HEK293 (cell line): ENCODE data around the gene PATE1.
A peak's percentile ranks its signal among the peaks of the same experiment; 100 is the strongest.

Experiments
- CTCF ChIA-PET: fragments of 350-600 bp; formaldehyde crosslinking; extraction: SDS; loops from one replicate; lab custom pipeline; 2021; ENCODE audit warnings: antibody characterized with exemption; lab: Yijun Ruan, JAX
- POLR2A ChIA-PET: fragments of 300-600 bp; formaldehyde crosslinking; extraction: SDS; loops from one replicate; lab custom pipeline; 2020; ENCODE audit warnings: antibody characterized with exemption, inconsistent platforms; lab: Yijun Ruan, JAX
- H3K27ac ChIP-seq: fragments of 200-500 bp; sonication (Bioruptor generic); 2 replicates; pipeline ENCODE4 v1.5.1; 2014; ENCODE audit warnings: low read depth, low read length, control low read depth, inconsistent platforms; ENCODE audit errors: extremely low read depth
- H3K36me3 ChIP-seq, 2 experiments: fragments of 200-500 bp in 1 of 2; sonication (Bioruptor generic) in 1 of 2; 1 replicate in 1 of 2; 2 replicates in 1 of 2; pipeline ENCODE4 v1.5.1; 2014 to 2017; ENCODE audit warnings: inconsistent platforms in 2 of 2, low read length in 2 of 2; ENCODE audit not compliant: control insufficient read depth in 2 of 2, insufficient read depth in 1 of 2
- H3K4me1 ChIP-seq: fragments of 200-500 bp; sonication (Bioruptor generic); 2 replicates; pipeline ENCODE4 v1.5.1; 2014; ENCODE audit warnings: mild to moderate bottlenecking, low read length, inconsistent platforms; ENCODE audit not compliant: control insufficient read depth, insufficient read depth
- H3K4me3 ChIP-seq: 2 replicates; pipeline ENCODE4 v1.5.1; 2011; ENCODE audit warnings: low read depth, mild to moderate bottlenecking, control low read depth, low read length, moderate library complexity
- H3K9me3 ChIP-seq: fragments of 200-500 bp; sonication (Bioruptor generic); 2 replicates; pipeline ENCODE4 v1.5.1; 2014; ENCODE audit warnings: low read depth, low read length, inconsistent platforms; ENCODE audit not compliant: control insufficient read depth, insufficient read depth
- BCL11A ChIP-seq: fragments of 450-650 bp; formaldehyde crosslinking; IDR thresholded peaks from 2 replicates; pipeline ENCODE4 v1.5.1; 2016; ENCODE audit warnings: low read depth, missing biosample characterization, missing genetic modification characterization
- GLI2 ChIP-seq: fragments of 450-650 bp; formaldehyde crosslinking; IDR thresholded peaks from 2 replicates; pipeline ENCODE4; 2017; ENCODE audit warnings: missing biosample characterization, missing genetic modification characterization, low read depth, borderline replicate concordance
- HOXD13 ChIP-seq: sonication (generic); formaldehyde crosslinking; IDR thresholded peaks from 2 replicates; pipeline ENCODE4 v1.8.0; 2022; ENCODE audit warnings: missing genetic modification reagents, borderline replicate concordance
- REPIN1 ChIP-seq: fragments of 450-650 bp; formaldehyde crosslinking; IDR thresholded peaks from 2 replicates; pipeline ENCODE4 v1.5.1; 2017; ENCODE audit warnings: missing biosample characterization, missing genetic modification characterization, low read depth
- ZFP37 ChIP-seq: fragments of 450-650 bp; formaldehyde crosslinking; IDR thresholded peaks from 2 replicates; pipeline ENCODE4 v1.5.1; 2016; ENCODE audit warnings: missing biosample characterization, missing genetic modification characterization
- ZNF19 ChIP-seq: fragments of 450-650 bp; formaldehyde crosslinking; IDR thresholded peaks from 2 replicates; pipeline ENCODE4; 2016; ENCODE audit warnings: missing biosample characterization, missing genetic modification characterization, low read depth
- ZNF274 ChIP-seq, 2 experiments: fragments of 200-500 bp in 1 of 2; fragments of 450-650 bp in 1 of 2; sonication (Bioruptor generic) in 1 of 2; formaldehyde crosslinking in 1 of 2; IDR thresholded peaks; 2 replicates each; pipeline versions ENCODE4 v1.5.1 to v1.6.1; 2014 to 2016; ENCODE audit warnings: borderline replicate concordance in 1 of 2, inconsistent platforms in 1 of 2, low read length in 1 of 2, missing biosample characterization in 1 of 2, missing genetic modification characterization in 1 of 2
- ZNF394 ChIP-seq: fragments of 450-650 bp; formaldehyde crosslinking; IDR thresholded peaks from 2 replicates; pipeline ENCODE4 v1.5.1; 2016; ENCODE audit warnings: missing biosample characterization, missing genetic modification characterization, mild to moderate bottlenecking, moderate library complexity, borderline replicate concordance
- ZNF510 ChIP-seq: fragments of 450-650 bp; formaldehyde crosslinking; IDR thresholded peaks from 2 replicates; pipeline ENCODE4 v1.5.1; 2018; ENCODE audit warnings: mild to moderate bottlenecking, missing genetic modification characterization, missing biosample characterization; ENCODE audit not compliant: insufficient replicate concordance
- ZNF544 ChIP-seq: fragments of 450-650 bp; formaldehyde crosslinking; IDR thresholded peaks from 2 replicates; pipeline ENCODE4 v1.5.0; 2017; ENCODE audit warnings: missing biosample characterization, missing genetic modification characterization
- ZNF558 ChIP-seq: fragments of 450-650 bp; formaldehyde crosslinking; IDR thresholded peaks from 2 replicates; pipeline ENCODE4 v1.5.1; 2016; ENCODE audit warnings: missing biosample characterization, missing genetic modification characterization
- ZNF596 ChIP-seq: fragments of 450-650 bp; IDR thresholded peaks from 2 replicates; pipeline ENCODE4 v1.5.0; 2018; ENCODE audit warnings: missing biosample characterization, mild to moderate bottlenecking, missing genetic modification characterization, moderate library complexity
- ZNF791 ChIP-seq: fragments of 450-650 bp; formaldehyde crosslinking; IDR thresholded peaks from 2 replicates; pipeline ENCODE4 v1.5.1; 2016; ENCODE audit warnings: missing biosample characterization, missing genetic modification characterization
- TF ChIP-seq, protein P1 (sequence below): fragments of 450-650 bp; formaldehyde crosslinking; IDR thresholded peaks from 2 replicates; pipeline ENCODE4 v1.5.1; 2016; ENCODE audit warnings: missing biosample characterization, missing genetic modification characterization
- TF ChIP-seq, protein P2 (sequence below): fragments of 450-650 bp; formaldehyde crosslinking; IDR thresholded peaks from 2 replicates; pipeline ENCODE4 v1.5.1; 2016; ENCODE audit warnings: missing biosample characterization, missing genetic modification characterization, borderline replicate concordance
- TF ChIP-seq, protein P3 (sequence below): fragments of 450-650 bp; formaldehyde crosslinking; IDR thresholded peaks from 2 replicates; pipeline ENCODE4 v1.5.1; 2016; ENCODE audit warnings: missing biosample characterization, missing genetic modification characterization
- TF ChIP-seq, protein P4 (sequence below): fragments of 450-650 bp; formaldehyde crosslinking; IDR thresholded peaks from 2 replicates; pipeline ENCODE4 v1.5.1; 2017; ENCODE audit warnings: missing biosample characterization, missing genetic modification characterization
- TF ChIP-seq, protein P5 (sequence below): IDR thresholded peaks from 2 replicates; pipeline ENCODE4 v1.6.1; 2011; ENCODE audit warnings: mild to moderate bottlenecking, low read depth, low read length, borderline replicate concordance

Gene PATE1

DNA sequence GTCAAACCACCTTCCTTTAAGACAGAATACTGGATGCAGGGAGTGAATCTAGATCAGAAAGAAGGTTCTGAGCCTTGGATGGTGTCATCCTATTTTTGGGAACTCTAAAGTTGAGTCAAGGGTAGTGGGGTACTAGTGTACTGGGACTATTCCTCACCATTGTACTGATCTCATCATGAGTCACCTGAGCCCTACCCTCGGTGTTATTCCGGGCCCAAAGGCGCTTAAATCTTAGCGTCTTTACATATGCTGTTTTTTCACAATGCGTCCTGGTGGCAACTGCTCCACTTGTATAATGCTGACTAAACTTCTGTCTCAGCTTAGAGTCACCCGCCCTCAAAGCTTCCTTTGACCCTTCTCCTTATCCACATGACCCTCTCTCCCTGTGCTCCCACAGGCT is 25.3 kb upstream of the PATE1 start:
- no peak for TF ChIP-seq ZNF596 (tag by site-specific recombination)
- TF ChIP-seq REPIN1 (tag by site-specific recombination): no peak
- no peak for TF ChIP-seq GLI2 (tag by site-specific recombination)
- no peak for TF ChIP-seq ZNF544 (tag by site-specific recombination)
- TF ChIP-seq ZNF558 (tag by site-specific recombination): no peak
- no peak for TF ChIP-seq HOXD13 (CRISPR knock-in tag)
- TF ChIP-seq ZNF791 (tag by site-specific recombination): no peak
- TF ChIP-seq ZNF510: no peak
- H3K27ac ChIP-seq: no peak overlapping the region
- ChIA-PET CTCF (no interaction called here), POLR2A (no interaction called here)
- H3K4me3 ChIP-seq: no peak overlapping the region
- H3K36me3 ChIP-seq: no peaks in the 10 kb centered on the region
- H3K4me1 ChIP-seq: no peaks in the 10 kb centered on the region
- H3K9me3 ChIP-seq: no peaks in the 10 kb centered on the region

DNA sequence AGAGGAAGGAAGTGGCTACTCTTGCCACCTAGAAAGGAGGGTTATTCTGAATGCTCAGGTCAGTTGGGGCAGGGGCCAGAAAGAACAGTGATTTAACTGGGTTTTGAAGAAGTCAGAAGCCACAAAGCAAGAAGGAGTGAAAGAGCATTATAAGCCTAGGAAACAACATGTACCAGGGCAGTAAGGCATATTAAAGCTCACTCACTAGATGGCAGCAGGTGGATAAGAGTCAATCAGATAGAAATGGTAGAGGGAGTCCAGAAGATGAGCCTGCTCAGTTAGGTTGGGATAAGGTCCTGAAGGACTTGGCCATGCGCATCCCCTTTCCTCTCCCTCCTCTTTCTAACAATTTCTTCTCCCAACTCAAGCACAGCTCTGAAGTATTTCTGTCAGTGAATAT is 22.0 kb upstream of the PATE1 start:
- Histone ChIP-seq H3K4me1 (no peaks in the 10 kb centered on the region), H3K9me3 (no peaks in the 10 kb centered on the region), H3K36me3 (no peaks in the 10 kb centered on the region), H3K4me3 (no peak overlapping the region), H3K27ac (no peak overlapping the region)
- ChIA-PET CTCF (interaction anchor here (0.6 to 2.0 kb wide), 8 partner anchors 10 to 390 kb away, joined by 3 to 7 read pairs (median 3); no protein-coding TSS in a partner anchor), POLR2A (no interaction called here)
- TF ChIP-seq ZNF19 (tag by site-specific recombination): no peak
- TF ChIP-seq, protein P1, sequence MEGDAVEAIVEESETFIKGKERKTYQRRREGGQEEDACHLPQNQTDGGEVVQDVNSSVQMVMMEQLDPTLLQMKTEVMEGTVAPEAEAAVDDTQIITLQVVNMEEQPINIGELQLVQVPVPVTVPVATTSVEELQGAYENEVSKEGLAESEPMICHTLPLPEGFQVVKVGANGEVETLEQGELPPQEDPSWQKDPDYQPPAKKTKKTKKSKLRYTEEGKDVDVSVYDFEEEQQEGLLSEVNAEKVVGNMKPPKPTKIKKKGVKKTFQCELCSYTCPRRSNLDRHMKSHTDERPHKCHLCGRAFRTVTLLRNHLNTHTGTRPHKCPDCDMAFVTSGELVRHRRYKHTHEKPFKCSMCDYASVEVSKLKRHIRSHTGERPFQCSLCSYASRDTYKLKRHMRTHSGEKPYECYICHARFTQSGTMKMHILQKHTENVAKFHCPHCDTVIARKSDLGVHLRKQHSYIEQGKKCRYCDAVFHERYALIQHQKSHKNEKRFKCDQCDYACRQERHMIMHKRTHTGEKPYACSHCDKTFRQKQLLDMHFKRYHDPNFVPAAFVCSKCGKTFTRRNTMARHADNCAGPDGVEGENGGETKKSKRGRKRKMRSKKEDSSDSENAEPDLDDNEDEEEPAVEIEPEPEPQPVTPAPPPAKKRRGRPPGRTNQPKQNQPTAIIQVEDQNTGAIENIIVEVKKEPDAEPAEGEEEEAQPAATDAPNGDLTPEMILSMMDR (tag by site-specific recombination): peak; percentile 36; the same call in 1 of the 2 replicates

DNA sequence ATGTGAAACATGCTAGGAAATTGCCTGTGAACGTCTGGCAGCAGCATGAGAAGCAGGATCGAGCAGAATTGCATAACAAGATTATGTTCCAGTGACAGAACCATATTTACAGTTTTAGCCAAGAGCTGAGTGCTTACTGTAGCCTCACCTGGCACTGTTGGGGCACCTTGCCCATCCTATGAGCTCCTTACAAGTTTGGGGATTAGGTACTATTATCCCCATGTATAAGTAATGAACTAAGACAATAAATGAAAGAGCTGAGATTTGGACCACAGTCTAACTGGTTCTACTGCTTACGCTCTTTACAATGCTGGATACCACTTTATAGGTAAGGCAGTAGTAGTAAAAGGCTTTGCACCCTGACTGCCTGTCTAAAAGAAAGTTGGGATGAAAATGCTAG is 17.1 kb upstream of the PATE1 start:
- TF ChIP-seq, protein P2, sequence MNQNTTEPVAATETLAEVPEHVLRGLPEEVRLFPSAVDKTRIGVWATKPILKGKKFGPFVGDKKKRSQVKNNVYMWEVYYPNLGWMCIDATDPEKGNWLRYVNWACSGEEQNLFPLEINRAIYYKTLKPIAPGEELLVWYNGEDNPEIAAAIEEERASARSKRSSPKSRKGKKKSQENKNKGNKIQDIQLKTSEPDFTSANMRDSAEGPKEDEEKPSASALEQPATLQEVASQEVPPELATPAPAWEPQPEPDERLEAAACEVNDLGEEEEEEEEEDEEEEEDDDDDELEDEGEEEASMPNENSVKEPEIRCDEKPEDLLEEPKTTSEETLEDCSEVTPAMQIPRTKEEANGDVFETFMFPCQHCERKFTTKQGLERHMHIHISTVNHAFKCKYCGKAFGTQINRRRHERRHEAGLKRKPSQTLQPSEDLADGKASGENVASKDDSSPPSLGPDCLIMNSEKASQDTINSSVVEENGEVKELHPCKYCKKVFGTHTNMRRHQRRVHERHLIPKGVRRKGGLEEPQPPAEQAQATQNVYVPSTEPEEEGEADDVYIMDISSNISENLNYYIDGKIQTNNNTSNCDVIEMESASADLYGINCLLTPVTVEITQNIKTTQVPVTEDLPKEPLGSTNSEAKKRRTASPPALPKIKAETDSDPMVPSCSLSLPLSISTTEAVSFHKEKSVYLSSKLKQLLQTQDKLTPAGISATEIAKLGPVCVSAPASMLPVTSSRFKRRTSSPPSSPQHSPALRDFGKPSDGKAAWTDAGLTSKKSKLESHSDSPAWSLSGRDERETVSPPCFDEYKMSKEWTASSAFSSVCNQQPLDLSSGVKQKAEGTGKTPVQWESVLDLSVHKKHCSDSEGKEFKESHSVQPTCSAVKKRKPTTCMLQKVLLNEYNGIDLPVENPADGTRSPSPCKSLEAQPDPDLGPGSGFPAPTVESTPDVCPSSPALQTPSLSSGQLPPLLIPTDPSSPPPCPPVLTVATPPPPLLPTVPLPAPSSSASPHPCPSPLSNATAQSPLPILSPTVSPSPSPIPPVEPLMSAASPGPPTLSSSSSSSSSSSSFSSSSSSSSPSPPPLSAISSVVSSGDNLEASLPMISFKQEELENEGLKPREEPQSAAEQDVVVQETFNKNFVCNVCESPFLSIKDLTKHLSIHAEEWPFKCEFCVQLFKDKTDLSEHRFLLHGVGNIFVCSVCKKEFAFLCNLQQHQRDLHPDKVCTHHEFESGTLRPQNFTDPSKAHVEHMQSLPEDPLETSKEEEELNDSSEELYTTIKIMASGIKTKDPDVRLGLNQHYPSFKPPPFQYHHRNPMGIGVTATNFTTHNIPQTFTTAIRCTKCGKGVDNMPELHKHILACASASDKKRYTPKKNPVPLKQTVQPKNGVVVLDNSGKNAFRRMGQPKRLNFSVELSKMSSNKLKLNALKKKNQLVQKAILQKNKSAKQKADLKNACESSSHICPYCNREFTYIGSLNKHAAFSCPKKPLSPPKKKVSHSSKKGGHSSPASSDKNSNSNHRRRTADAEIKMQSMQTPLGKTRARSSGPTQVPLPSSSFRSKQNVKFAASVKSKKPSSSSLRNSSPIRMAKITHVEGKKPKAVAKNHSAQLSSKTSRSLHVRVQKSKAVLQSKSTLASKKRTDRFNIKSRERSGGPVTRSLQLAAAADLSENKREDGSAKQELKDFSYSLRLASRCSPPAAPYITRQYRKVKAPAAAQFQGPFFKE (tag by site-specific recombination): no peak
- TF ChIP-seq ZNF274 (IDR thresholded peaks at IDR 0.05; ENCODE audit: low read length): no peak
- TF ChIP-seq ZNF274 (tag by site-specific recombination; IDR thresholded peaks at IDR 0.05; ENCODE audit: borderline replicate concordance): no peak
- no peak for TF ChIP-seq ZFP37 (tag by site-specific recombination)
- no peak for TF ChIP-seq ZNF394 (tag by site-specific recombination)
- TF ChIP-seq ZNF510: no peak
- TF ChIP-seq BCL11A: no peak
- TF ChIP-seq, protein P3, sequence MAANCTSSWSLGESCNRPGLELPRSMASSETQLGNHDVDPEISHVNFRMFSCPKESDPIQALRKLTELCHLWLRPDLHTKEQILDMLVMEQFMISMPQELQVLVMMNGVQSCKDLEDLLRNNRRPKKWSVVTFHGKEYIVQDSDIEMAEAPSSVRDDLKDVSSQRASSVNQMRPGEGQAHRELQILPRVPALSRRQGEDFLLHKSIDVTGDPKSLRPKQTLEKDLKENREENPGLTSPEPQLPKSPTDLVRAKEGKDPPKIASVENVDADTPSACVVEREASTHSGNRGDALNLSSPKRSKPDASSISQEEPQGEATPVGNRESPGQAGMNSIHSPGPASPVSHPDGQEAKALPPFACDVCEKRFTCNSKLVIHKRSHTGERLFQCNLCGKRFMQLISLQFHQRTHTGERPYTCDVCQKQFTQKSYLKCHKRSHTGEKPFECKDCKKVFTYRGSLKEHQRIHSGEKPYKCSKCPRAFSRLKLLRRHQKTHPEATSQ (tag by site-specific recombination): no peak
- TF ChIP-seq, protein P4, sequence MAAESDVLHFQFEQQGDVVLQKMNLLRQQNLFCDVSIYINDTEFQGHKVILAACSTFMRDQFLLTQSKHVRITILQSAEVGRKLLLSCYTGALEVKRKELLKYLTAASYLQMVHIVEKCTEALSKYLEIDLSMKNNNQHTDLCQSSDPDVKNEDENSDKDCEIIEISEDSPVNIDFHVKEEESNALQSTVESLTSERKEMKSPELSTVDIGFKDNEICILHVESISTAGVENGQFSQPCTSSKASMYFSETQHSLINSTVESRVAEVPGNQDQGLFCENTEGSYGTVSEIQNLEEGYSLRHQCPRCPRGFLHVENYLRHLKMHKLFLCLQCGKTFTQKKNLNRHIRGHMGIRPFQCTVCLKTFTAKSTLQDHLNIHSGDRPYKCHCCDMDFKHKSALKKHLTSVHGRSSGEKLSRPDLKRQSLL (tag by site-specific recombination): no peak
- no peak for TF ChIP-seq ZNF791 (tag by site-specific recombination)
- TF ChIP-seq, protein P5, sequence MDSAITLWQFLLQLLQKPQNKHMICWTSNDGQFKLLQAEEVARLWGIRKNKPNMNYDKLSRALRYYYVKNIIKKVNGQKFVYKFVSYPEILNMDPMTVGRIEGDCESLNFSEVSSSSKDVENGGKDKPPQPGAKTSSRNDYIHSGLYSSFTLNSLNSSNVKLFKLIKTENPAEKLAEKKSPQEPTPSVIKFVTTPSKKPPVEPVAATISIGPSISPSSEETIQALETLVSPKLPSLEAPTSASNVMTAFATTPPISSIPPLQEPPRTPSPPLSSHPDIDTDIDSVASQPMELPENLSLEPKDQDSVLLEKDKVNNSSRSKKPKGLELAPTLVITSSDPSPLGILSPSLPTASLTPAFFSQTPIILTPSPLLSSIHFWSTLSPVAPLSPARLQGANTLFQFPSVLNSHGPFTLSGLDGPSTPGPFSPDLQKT: no peak
- no peaks in the 10 kb centered on the region for H3K9me3 ChIP-seq
- ChIA-PET CTCF (interaction anchor here (0.6 kb wide), 1 partner anchor 564 kb away, joined by 3 read pairs; no protein-coding TSS in a partner anchor), POLR2A (no interaction called here)
- H3K4me3 ChIP-seq: no peak overlapping the region
- no peaks in the 10 kb centered on the region for H3K36me3 ChIP-seq
- H3K4me1 ChIP-seq: no peaks in the 10 kb centered on the region
- H3K27ac ChIP-seq: no peak overlapping the region
